Osteoblast (primary cell): ENCODE measurements around the gene PDPN. TPM values are rescaled to one million over a fixed set of nuclear protein-coding genes. Genes with fewer than 3 reads are reported as not detected.
A peak's percentile ranks its signal among the peaks of the same experiment; 100 is the strongest.

Source experiments
- DNase-seq: peaks from one replicate; pipeline ENCODE4 v3.0.0; 2011; ENCODE audit warnings: low spot score, mixed read lengths; ENCODE audit not compliant: insufficient read length; ENCODE audit errors: missing footprints
- H2AFZ ChIP-seq: 2 replicates; pipeline ENCODE4 v1.6.0; 2011; ENCODE audit warnings: mild to moderate bottlenecking, low read length
- H3K27ac ChIP-seq: 2 replicates; pipeline ENCODE4 v1.5.1; 2011; ENCODE audit warnings: mild to moderate bottlenecking, low read depth, low read length, moderate library complexity
- H3K27me3 ChIP-seq: 2 replicates; pipeline ENCODE4 v1.6.0; 2012; ENCODE audit warnings: mild to moderate bottlenecking, control low read depth, inconsistent platforms, low read length, moderate library complexity; ENCODE audit not compliant: insufficient read depth
- H3K36me3 ChIP-seq: 2 replicates; pipeline ENCODE4 v1.5.1; 2011; ENCODE audit warnings: mild to moderate bottlenecking, low read length, control low read depth, moderate library complexity; ENCODE audit not compliant: insufficient read depth
- H3K4me1 ChIP-seq: 2 replicates; pipeline ENCODE4 v1.5.1; 2011; ENCODE audit warnings: mild to moderate bottlenecking, low read length, control low read depth, moderate library complexity; ENCODE audit not compliant: insufficient read depth
- H3K4me2 ChIP-seq: 2 replicates; pipeline ENCODE4 v1.6.0; 2011; ENCODE audit warnings: mild to moderate bottlenecking, low read length; ENCODE audit not compliant: insufficient read depth
- H3K4me3 ChIP-seq: fragments of 200-600 bp; sonication (generic); 3 replicates; pipeline ENCODE4 v1.5.1; 2012; ENCODE audit warnings: mild to moderate bottlenecking, low read length, inconsistent platforms; ENCODE audit not compliant: insufficient read depth
- H3K79me2 ChIP-seq: 2 replicates; pipeline ENCODE4 v1.6.0; 2012; ENCODE audit warnings: mild to moderate bottlenecking, low read length, control low read depth, inconsistent platforms; ENCODE audit not compliant: insufficient read depth
- H3K9me3 ChIP-seq: 2 replicates; pipeline ENCODE4 v1.5.1; 2011; ENCODE audit warnings: low read depth, low read length, control low read depth
- H4K20me1 ChIP-seq: 2 replicates; pipeline ENCODE4 v1.6.0; 2012; ENCODE audit warnings: mild to moderate bottlenecking, low read length, control low read depth; ENCODE audit not compliant: insufficient read depth
- total RNA-seq: library from RNA; depleted of rRNA; stranded (reverse); fragments of >200 nt; gene quantifications from 2 replicates; pipeline ENCODE4 v1.2.3, GENCODE V29; 2012
- TF ChIP-seq, protein P1 (sequence below): IDR thresholded peaks from 2 replicates; pipeline ENCODE4 v1.5.1; 2011; ENCODE audit warnings: mild to moderate bottlenecking, low read depth, low read length, moderate library complexity; ENCODE audit errors: extremely low read depth

The PDPN gene
- total RNA-seq, 1 donor = 11.9 TPM

DNA sequence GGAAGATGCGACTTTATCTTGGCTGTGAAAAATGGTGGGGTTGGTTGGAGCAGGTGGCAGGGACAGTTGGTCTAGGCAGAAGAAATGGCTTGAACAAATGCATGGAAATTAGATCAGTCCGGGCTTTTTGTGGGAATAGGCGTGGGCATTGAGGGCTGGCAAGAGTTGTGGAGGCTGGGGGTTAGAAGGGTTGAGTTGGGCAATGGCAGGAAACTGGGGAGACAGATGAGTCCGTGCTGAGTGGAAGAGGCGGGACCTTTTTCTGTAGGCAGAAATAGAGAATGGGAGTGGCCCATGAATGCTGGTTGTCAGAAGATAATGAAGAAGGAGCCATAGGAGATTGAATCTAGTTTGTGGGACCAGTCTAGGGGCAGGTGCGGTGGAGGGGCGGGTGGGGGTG, 6.9 kb downstream of the PDPN start:
- Histone ChIP-seq H3K27me3 (no peaks in the 10 kb centered on the region), H3K79me2 (no peaks in the 10 kb centered on the region), H3K4me2 (no peak overlapping the region), H4K20me1 (no peaks in the 10 kb centered on the region), H3K4me3 (no peak overlapping the region), H3K36me3 (no peaks in the 10 kb centered on the region), H3K4me1 (peaks cover 10% of the 10 kb centered on the region), H3K9me3 (no peaks in the 10 kb centered on the region), H3K27ac (no peak overlapping the region), H2AFZ (no peak overlapping the region)
- TF ChIP-seq, protein P1, sequence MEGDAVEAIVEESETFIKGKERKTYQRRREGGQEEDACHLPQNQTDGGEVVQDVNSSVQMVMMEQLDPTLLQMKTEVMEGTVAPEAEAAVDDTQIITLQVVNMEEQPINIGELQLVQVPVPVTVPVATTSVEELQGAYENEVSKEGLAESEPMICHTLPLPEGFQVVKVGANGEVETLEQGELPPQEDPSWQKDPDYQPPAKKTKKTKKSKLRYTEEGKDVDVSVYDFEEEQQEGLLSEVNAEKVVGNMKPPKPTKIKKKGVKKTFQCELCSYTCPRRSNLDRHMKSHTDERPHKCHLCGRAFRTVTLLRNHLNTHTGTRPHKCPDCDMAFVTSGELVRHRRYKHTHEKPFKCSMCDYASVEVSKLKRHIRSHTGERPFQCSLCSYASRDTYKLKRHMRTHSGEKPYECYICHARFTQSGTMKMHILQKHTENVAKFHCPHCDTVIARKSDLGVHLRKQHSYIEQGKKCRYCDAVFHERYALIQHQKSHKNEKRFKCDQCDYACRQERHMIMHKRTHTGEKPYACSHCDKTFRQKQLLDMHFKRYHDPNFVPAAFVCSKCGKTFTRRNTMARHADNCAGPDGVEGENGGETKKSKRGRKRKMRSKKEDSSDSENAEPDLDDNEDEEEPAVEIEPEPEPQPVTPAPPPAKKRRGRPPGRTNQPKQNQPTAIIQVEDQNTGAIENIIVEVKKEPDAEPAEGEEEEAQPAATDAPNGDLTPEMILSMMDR = no peak
- DNase-seq = peak; percentile 3

DNA sequence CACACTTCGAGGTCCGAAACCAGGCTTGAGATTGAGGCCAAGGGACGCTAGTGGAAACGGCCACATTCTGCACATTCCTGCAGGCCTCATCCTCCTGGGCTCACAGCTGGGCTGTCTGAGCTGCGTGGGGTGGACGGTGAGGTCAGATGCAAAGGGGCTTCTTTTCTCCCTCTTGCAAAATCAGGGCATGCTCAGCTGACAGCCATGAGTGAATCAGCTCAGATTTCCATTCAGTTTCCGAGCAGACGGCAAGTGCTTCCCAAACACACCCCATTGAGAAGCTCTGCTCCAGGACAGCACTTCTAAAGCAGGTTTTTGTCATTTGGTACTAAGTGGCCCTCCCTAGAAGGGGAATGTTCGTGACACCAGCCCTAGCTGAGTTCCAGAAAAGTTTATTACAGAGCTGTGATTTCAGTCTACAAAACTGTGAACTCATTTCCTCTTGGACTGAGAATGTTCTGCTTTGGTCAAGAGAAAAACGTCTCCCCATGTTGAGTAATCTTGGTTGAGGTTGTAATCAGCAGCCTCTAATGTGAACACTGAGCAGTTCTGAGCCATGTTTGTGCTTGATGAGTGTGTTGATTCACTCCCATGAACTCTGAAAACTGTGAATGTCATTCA, 10.0 kb downstream of the PDPN start:
- Histone ChIP-seq H3K27ac (peak overlapping the region; percentile 69), H2AFZ (peak overlapping the region; percentile 43), H3K36me3 (no peaks in the 10 kb centered on the region), H3K79me2 (no peaks in the 10 kb centered on the region), H4K20me1 (no peaks in the 10 kb centered on the region), H3K27me3 (no peaks in the 10 kb centered on the region), H3K9me3 (no peaks in the 10 kb centered on the region), H3K4me2 (peak overlapping the region; percentile 36), H3K4me1 (peaks cover 10% of the 10 kb centered on the region), H3K4me3 (peak overlapping the region; percentile 10)
- DNase-seq = peak; percentile 62
- TF ChIP-seq, protein P1 = no peak

DNA sequence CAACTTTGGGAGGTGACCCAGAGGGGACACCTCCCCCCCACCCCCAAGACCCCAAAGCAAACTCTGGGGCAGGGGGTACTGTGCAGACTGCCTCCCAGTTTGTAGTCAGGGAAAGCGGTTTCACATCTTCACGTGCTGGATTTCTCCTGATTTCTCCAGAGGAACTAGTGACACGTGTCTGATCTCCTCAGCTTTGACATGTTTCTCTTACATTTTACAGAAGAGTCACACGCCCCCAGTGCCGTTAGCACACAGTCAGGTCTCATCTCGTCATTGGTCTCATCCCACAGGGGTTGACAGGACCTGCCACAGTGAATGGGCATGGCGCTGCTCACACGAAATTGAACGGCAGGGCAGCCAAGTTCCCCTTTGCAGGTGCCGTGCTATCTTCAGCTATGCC, 11.8 kb downstream of the PDPN start:
- Histone ChIP-seq H3K4me2 (no peak overlapping the region), H3K27me3 (no peaks in the 10 kb centered on the region), H4K20me1 (no peaks in the 10 kb centered on the region), H3K27ac (no peak overlapping the region), H3K9me3 (no peaks in the 10 kb centered on the region), H2AFZ (no peak overlapping the region), H3K4me1 (peaks cover 15% of the 10 kb centered on the region), H3K4me3 (no peak overlapping the region), H3K79me2 (no peaks in the 10 kb centered on the region), H3K36me3 (no peaks in the 10 kb centered on the region)
- TF ChIP-seq, protein P1 = no peak
- DNase-seq = no peak

GRCh38 chr1:13597166-13597565, 13.5 kb downstream of the PDPN start:
- H4K20me1 ChIP-seq = no peaks in the 10 kb centered on the region
- DNase-seq = peak; percentile 19
- no peak overlapping the region for H2AFZ ChIP-seq
- H3K27me3 ChIP-seq = no peaks in the 10 kb centered on the region
- H3K4me1 ChIP-seq = peaks cover 15% of the 10 kb centered on the region
- TF ChIP-seq, protein P1 = no peak
- no peaks in the 10 kb centered on the region for H3K9me3 ChIP-seq
- H3K27ac ChIP-seq = no peak overlapping the region
- no peaks in the 10 kb centered on the region for H3K36me3 ChIP-seq
- H3K4me2 ChIP-seq = no peak overlapping the region
- no peaks in the 10 kb centered on the region for H3K79me2 ChIP-seq
- H3K4me3 ChIP-seq = no peak overlapping the region
